Measurements from ENCODE around the gene STXBP3.
A peak's percentile ranks its signal among the peaks of the same experiment; 100 is the strongest.

STXBP3 gene

GRCh38 chr1:108708691-108709660 is 37.5 kb upstream of the STXBP3 start:
- Histone ChIP-seq H3K9me3 (replicated peaks in 1 of 11) (0 out of 22 replicates have a peak, but pooled peaks cover 0 to 6% (median 0%) of the 10 kb centered on the region in 11 experiments), H4K20me1 (0 out of 22 replicates have a peak, but pooled peaks cover 0 to 5% (median 0%) of the 10 kb centered on the region in 11 experiments), H3K4me3 (no peak overlapping the region), H3K27ac (no peak overlapping the region), H3K9ac (no peak overlapping the region), H3K36me3 (no peaks in the 10 kb centered on the region), H3K4me1 (peaks cover 0 to 7% (median 0%) of the 10 kb centered on the region in 10 experiments; a peak in 3 of 20 replicates), H3K4me2 (no peak overlapping the region), H3K27me3 (no peaks in the 10 kb centered on the region)
- no peak for TF ChIP-seq Cebpa-rat (IDR thresholded peaks at IDR 0.05)

- no peaks in the 10 kb centered on the region for H3K4me1 ChIP-seq
- H3K36me3 ChIP-seq, result no peaks in the 10 kb centered on the region
- no peaks in the 10 kb centered on the region for H4K20me1 ChIP-seq
- H3K27ac ChIP-seq, result no peak within 1 kb of the TSS
- H3K9me3 ChIP-seq (replicated peaks in 1 of 11), result 0 out of 22 replicates have a peak, but pooled peaks cover 0 to 6% (median 0%) of the 10 kb centered on the region in 11 experiments
- H3K9ac ChIP-seq, result no peak within 1 kb of the TSS
- no peak within 1 kb of the TSS for H3K4me2 ChIP-seq
- no peak for TF ChIP-seq Cebpa-rat (IDR thresholded peaks at IDR 0.05)
- H3K4me3 ChIP-seq, result no peak within 1 kb of the TSS
- H3K27me3 ChIP-seq, result no peaks in the 10 kb centered on the region
Measured at GRCh38 chr1:108712606-108713150, 33.8 kb upstream of the STXBP3 start, which contains the start of gene FNDC7. Gene FNDC7, plus strand, starts transcription at chr1:108712908. Its CDS starts 26 bp downstream, at chr1:108712934.

GRCh38 chr1:108715932-108716331 is 30.5 kb upstream of the STXBP3 start:
- no peak for TF ChIP-seq Cebpa-rat (IDR thresholded peaks at IDR 0.05)
- Histone ChIP-seq H3K36me3 (no peaks in the 10 kb centered on the region), H3K4me3 (no peak overlapping the region), H3K9ac (no peak overlapping the region), H3K27me3 (no peaks in the 10 kb centered on the region), H3K4me2 (no peak overlapping the region), H3K9me3 (replicated peaks in 1 of 11) (0 out of 22 replicates have a peak, but pooled peaks cover 0 to 2% (median 0%) of the 10 kb centered on the region in 11 experiments), H4K20me1 (no peaks in the 10 kb centered on the region), H3K27ac (no peak overlapping the region), H3K4me1 (peaks cover 10 to 20% (median 18%) of the 10 kb centered on the region in 10 experiments; a peak in 19 of 20 replicates)

- Histone ChIP-seq H3K36me3 (no peaks in the 10 kb centered on the region), H3K9ac (no peak overlapping the region), H3K9me3 (replicated peaks in 1 of 11) (no peaks in the 10 kb centered on the region), H4K20me1 (no peaks in the 10 kb centered on the region), H3K27ac (no peak overlapping the region), H3K27me3 (no peaks in the 10 kb centered on the region), H3K4me3 (no peak overlapping the region), H3K4me2 (no peak overlapping the region), H3K4me1 (peaks cover 10 to 27% (median 25%) of the 10 kb centered on the region in 10 experiments; a peak in 19 of 20 replicates)
- TF ChIP-seq Cebpa-rat (IDR thresholded peaks at IDR 0.05), result no peak
Measured at GRCh38 chr1:108716437-108717230, 29.8 kb upstream of the STXBP3 start.

GRCh38 chr1:108717774-108718316 is 28.6 kb upstream of the STXBP3 start:
- Histone ChIP-seq H3K4me1 (peaks cover 10 to 36% (median 27%) of the 10 kb centered on the region in 10 experiments; a peak in 19 of 20 replicates), H3K36me3 (no peaks in the 10 kb centered on the region), H3K9me3 (replicated peaks in 1 of 11) (no peaks in the 10 kb centered on the region), H3K27me3 (no peaks in the 10 kb centered on the region), H3K4me2 (no peak overlapping the region), H3K9ac (no peak overlapping the region), H3K27ac (no peak overlapping the region), H3K4me3 (no peak overlapping the region), H4K20me1 (no peaks in the 10 kb centered on the region)
- no peak for TF ChIP-seq Cebpa-rat (IDR thresholded peaks at IDR 0.05)

GRCh38 chr1:108718927-108719655 is 27.4 kb upstream of the STXBP3 start:
- peaks cover 10 to 36% (median 27%) of the 10 kb centered on the region in 10 experiments; a peak in 19 of 20 replicates for H3K4me1 ChIP-seq
- H3K4me3 ChIP-seq, result no peak overlapping the region
- H3K9ac ChIP-seq, result no peak overlapping the region
- H3K27ac ChIP-seq, result no peak overlapping the region
- H4K20me1 ChIP-seq, result no peaks in the 10 kb centered on the region
- H3K27me3 ChIP-seq, result no peaks in the 10 kb centered on the region
- H3K9me3 ChIP-seq (replicated peaks in 1 of 11), result no peaks in the 10 kb centered on the region
- H3K36me3 ChIP-seq, result no peaks in the 10 kb centered on the region
- peak overlapping the region in 10 of 11 experiments; percentile 17 to 72 (median 53); a peak in 16 of 22 replicates for H3K4me2 ChIP-seq
- no peak for TF ChIP-seq Cebpa-rat (IDR thresholded peaks at IDR 0.05)

GRCh38 chr1:108719656-108720435 is 26.6 kb upstream of the STXBP3 start:
- H3K4me2 ChIP-seq, result peak overlapping the region; percentile 17 to 72 (median 52); a peak in 20 of 22 replicates
- peak overlapping the region in 9 of 11 experiments; percentile 2 to 50 (median 25); a peak in 11 of 22 replicates for H3K27ac ChIP-seq
- peaks cover 10 to 36% (median 27%) of the 10 kb centered on the region in 10 experiments; a peak in 19 of 20 replicates for H3K4me1 ChIP-seq
- no peaks in the 10 kb centered on the region for H3K9me3 ChIP-seq (replicated peaks in 1 of 11)
- no peak for TF ChIP-seq Cebpa-rat (IDR thresholded peaks at IDR 0.05)
- H3K9ac ChIP-seq, result peak overlapping the region in 1 of 11 experiments; percentile 33; a peak in 1 of 22 replicates
- no peaks in the 10 kb centered on the region for H3K27me3 ChIP-seq
- no peak overlapping the region for H3K4me3 ChIP-seq
- H3K36me3 ChIP-seq, result no peaks in the 10 kb centered on the region
- no peaks in the 10 kb centered on the region for H4K20me1 ChIP-seq
